Activated T-cell treated with anti-CD3 and anti-CD28 coated beads for 4 hours (primary cell): Measurements from ENCODE around the gene POU2F1.
"Not testable (repeated sequence)": the region's sequence is repeated elsewhere in the genome, so short reads cannot be mapped to it uniquely, and the experiment has no call there.

Experiments used
- DNase-seq: peaks from one replicate; pipeline ENCODE4 v3.0.0-alpha.2; 2020

Gene POU2F1

GRCh38 chr1:167220537-167221125, at the start of gene POU2F1:
Gene POU2F1 (plus strand): TSS chr1:167220886. CDS start chr1:167220898, 12 bp downstream.
- DNase-seq = peak; percentile 98

GRCh38 chr1:167171286-167171929, 49.3 kb upstream of the POU2F1 start:
- no peak for DNase-seq

DNA sequence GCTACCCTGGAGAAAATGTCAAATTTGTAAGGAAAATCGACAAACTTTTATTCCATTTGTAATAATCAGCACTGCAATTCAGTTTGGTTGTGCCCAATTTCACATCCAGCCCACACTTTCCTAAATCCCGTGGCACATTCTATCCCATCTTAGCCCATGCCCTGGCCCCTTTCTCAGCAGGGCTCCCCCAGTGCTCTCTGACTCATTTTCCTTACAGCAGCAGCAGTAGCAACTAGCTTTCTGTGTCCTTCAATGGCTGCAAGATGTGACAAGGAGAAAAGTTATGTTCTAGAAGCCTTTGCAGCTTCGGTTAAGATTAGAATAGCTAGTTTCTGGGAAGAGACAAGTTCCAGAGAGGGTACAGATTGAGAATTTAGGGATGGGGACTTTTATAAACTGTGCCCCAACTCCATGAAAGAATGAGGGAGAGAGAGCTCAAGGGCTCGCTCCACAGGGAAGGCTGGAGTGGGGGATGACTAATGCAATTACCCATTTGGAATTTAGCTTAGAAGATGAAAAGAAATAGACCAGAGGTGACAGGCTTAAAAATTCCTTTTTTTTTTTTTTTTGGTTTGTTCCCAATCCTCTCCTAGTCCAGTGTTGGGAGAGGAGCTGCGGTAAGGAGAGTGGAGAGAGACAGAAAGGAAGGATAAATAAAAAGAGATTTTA, 47.0 kb upstream of the POU2F1 start:
- DNase-seq = no peak

DNA sequence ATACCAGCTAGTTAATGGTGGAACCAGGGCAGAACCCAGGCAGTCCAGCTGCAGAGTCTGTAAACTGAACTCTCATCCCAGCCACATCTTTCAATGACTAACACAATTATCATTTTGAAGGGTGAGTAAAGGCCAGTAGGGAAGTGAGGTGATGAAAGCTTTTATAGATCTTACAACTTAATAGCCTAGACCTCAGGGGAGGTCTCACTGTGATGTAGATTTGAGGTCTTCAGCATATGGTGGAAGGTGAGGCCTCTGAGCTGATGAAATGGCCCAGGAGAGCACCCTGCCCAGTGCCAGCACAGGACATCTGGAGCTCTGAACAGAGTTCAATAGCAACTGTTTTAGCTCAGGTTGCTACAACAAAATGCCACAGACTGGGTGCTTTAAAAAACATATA, 44.8 kb upstream of the POU2F1 start:
- DNase-seq = no peak

GRCh38 chr1:167178831-167179230, 41.9 kb upstream of the POU2F1 start:
- DNase-seq = no peak

DNA sequence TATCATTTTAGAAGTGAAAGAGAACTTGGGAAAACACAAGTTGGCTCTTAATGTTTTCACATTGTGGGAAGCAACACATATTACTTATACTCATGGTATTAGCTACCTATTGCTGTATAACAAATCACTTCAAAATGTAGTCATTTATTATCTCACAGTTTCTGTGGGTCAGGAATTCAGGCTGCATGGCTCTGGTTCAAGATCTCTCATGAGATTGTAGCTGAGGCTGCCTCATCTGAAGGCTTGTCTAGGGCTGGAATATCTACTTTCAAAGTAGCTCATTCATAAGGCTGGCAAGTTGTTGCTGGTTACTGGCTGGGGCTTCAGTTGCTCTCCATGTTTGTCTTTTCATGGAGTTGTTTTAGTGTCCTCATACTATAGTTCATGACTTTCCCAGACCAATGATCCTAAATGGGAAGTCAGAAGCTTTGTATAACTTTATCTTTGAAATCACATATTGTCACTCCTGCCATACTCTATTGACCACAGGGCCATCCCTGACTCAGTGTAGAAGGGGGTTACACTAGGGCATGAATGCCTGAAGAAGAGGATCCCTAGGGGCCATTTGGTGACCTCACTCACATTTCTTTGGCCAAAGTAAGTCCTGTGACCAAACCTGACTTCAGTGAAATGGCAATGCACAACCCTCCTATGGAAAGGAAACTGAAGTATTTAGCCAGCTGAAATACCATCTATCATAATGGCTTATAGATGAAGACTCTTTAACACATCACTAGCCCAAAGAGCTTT, 37.9 kb upstream of the POU2F1 start:
- no peak for DNase-seq

- no peak for DNase-seq
These were observed 36.6 kb upstream of the POU2F1 start for GRCh38 chr1:167184081-167184480.

DNA sequence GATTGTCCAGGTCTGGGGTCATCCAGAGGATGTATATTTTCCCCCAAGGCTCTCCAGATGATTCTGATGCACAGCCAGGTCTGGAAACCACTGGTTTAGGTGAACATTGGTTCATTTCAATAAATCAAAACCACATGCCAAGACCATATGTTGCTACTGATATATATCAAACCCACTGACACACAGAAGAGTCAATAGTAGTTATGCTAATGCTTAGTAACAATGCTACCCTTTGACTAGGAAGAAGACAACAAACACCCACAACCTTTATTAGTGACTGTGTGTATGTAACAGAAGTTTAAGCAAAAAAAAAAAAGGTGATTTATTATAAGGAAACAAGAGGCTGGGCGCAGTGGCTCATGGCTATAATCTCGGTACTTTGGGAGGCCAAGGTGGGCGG, 35.6 kb upstream of the POU2F1 start:
- DNase-seq = no peak

DNA sequence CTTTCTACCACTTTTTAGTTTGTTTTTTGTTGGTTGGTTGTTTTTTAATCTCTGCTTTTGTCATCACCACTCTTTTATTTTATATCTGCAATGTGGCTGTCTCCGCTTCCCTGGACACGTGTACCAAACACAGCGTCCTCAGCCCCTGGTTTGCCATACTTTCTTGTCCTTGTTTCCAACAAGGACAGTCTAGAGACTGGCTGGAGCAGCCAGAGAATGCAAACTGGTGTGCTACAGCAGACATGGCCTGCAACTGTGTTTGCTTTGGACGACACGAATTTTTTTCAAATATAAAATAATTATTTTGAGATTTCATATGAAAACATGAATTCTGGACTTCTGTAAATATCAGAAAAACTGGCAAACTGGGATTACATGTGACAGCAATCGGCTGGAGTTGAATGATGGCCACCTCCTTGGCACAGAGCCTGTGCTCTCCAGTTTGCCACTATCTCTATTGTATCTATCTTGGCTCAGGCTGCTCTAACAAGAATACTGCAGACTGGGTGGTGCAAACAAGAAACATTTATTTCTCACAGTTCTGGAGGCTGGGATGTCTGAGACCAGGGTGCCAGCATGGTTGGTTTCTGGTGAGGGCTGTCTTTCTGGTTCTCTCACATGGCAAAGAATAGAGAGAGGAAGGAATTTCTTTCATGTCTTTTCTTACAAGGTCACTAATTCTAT, 34.6 kb upstream of the POU2F1 start:
- DNase-seq = no peak

GRCh38 chr1:167186771-167187170, 33.9 kb upstream of the POU2F1 start:
- no peak for DNase-seq

- no peak for DNase-seq
These were observed 29.9 kb upstream of the POU2F1 start for GRCh38 chr1:167190747-167191237.

- DNase-seq = no peak
These were observed 28.7 kb upstream of the POU2F1 start for GRCh38 chr1:167191958-167192357.

DNA sequence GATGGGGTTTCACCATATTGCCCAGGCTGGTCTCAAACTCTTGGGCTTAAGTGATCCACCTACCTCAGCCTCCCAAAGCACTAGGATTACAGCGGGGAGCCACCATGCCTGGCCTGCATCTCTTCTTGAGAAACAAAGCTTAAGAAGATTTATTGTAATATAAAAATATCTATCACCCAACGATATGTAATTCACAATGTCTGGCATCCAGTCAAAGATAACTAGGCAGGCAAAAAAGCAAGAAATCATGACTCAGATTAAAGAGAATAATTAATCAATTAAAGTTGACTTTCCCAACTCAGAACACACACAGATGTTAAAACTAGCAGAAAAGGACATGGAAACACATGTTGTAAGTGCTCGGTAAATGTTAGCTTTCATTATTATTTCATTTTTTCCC, 26.5 kb upstream of the POU2F1 start:
- no peak for DNase-seq

GRCh38 chr1:167196166-167196565, 24.5 kb upstream of the POU2F1 start:
- DNase-seq = no peak

DNA sequence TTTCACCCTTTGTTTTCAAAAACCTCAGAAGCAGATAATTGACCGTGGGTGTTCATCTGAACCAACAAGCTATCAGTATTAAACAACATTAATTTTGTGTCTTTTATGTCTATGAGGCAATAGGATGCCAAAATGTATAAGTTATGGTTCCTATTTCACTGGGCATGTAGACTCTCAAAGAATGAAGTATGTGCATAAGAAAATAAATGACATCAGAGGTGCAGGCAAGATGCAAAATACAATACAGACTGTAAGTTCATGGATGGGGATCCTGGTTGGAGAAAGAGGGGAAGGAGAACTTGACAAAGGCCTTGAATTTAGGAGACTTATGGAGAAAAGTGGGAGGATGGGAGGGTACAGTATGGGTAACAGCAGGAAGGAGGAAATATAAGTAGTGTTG, 23.4 kb upstream of the POU2F1 start:
- no peak for DNase-seq

DNA sequence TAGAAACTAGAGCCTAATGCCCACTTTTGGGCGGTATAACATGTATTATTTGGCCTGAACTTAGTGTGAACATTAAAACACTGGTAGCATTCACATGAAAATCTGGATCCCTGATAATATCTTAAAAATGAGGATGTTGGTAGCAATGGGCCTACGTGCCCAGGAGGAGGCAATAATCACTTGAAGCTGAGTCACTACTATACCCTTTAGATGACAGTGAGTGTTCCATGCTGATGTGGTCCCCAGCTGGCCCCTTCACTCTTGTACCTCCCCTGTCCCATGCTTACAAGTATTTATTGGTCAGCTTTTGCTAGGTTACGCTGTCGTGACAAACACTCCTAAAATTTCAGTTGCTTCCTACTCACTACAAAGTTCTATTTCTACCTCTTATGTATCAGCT, 23.0 kb upstream of the POU2F1 start:
- no peak for DNase-seq

GRCh38 chr1:167198518-167199133, 22.1 kb upstream of the POU2F1 start:
- no peak for DNase-seq

DNA sequence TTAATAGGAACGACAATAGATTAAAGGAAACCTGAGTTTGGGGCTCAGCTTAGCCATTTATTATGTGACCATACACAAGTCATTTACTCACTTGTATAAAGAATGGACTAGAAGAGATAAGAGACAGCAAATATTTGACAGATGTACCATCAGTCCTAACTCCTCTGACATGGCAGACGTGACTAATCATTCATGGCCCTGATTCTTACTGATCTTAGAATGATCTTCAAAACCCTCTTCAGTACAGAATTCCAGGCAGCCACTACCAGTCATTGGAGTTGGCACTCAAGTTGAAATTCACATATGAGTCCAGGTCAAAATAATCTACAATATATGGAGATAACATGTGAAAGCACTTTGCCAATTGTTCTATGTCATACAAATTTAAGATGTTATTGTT, 21.0 kb upstream of the POU2F1 start:
- DNase-seq = no peak

DNA sequence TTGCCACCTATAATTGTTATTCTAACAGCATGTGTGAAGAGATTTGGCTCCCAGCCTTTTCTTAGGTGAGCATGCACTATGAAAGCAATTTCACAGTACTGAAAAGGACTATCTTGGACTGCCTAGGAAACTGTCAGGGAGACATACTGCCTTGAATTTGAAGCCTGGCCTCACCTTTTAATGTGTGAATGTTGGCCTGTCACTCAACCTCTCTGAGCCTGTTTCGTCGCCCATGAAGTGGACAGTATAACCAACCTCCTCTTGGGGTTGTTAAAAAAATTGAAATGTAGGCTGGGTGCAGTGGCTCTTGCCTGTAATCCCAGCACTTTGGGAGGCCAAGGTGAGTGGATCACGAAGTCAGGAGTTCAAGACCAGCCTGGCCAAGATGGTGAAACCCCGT, 20.4 kb upstream of the POU2F1 start:
- DNase-seq = no peak

- DNase-seq = no peak
These were observed 19.9 kb upstream of the POU2F1 start for GRCh38 chr1:167200749-167201148.

- no peak for DNase-seq
These were observed 18.6 kb upstream of the POU2F1 start for GRCh38 chr1:167202049-167202448.

DNA sequence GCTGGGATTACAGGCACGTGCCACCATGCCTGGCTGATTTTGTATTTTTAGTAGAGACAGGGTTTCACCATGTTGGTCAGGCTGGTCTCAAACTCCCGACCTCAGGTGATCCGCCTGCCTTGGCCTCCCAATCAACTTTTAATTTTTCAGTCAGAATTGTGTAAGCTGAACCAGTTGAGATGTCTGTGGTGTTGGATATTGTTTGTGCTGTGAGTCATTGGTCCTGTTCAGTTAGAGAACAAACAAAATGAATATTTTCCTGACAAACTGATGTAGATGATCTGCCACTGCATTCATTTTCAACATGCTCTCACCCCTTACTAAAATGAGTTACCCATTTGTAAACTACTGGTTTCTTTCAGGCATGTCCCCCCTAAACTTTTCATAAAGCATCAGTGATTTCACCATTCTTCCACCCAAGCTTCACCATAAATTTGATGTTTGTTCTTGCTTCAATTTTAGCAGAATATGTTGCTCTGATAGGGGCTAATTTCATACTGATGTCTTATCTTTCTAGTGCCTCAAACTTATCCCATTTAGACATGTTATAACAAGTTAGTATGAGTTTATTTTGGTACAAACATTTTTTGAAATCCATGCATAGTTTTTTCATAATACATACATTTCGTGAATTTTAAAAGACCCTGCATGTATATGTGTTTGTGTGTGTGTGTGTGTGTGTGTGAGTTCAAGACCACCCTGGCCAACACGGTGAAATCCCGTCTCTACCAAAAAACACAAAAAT, 15.2 kb upstream of the POU2F1 start:
- not testable (repeated sequence) for DNase-seq
